Endothelial cell of hepatic sinusoid (primary cell): ENCODE measurements around the gene HIVEP3.

Experiments used
- in situ Hi-C: cut with HindIII; loops from 2 replicates; pipeline ENCODE4 v1.10.0; 2017; ENCODE audit warnings: low sequenced_read_pairs

The HIVEP3 gene

DNA sequence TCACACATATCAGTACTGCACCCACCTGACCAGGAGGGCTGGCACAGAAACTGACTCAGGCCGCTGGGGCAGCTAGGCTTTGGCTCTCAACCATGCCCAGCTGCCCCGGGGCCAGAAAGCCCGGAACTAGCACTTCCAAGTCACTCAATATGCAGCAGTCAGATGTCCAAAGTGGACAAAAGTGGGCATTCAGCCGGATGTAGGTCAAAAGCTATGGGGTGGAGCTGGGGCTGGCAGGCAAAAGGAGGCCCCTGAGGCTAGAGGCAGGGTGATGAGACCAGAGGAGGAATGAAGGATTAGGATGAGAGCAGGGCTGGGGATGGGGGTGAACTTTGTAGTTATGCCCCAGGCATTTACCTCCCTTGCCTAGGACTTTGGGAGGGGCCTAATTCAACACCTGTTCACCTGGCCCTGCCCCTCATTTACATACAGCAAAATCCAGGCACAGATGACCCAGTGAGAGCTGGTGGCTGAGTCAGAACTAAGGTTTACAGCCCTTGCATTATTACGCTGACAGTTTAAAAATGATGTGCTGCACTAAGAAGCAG, 403.5 kb downstream of the HIVEP3 start:
- in situ Hi-C loops: no loop called here

DNA sequence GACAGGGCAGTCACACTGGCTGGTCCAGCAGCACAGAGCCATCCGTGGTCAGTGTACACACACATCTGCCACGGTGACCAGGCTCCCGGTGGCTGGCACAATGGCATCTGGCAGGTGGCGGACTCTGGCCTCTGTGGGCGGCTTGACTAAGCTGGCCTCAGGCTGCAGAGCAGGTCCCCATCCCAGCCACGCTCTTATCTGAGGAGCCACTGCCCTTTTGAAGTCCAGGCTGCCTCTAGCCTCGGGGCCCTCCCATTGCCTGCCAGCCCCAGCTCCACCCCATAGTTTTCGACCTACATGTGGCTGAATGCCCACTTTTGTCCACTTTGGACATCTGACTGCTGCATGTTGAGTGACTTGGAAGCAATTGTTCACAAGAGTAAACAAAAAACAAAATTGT, 404.3 kb downstream of the HIVEP3 start:
- in situ Hi-C loops: no loop called here

DNA sequence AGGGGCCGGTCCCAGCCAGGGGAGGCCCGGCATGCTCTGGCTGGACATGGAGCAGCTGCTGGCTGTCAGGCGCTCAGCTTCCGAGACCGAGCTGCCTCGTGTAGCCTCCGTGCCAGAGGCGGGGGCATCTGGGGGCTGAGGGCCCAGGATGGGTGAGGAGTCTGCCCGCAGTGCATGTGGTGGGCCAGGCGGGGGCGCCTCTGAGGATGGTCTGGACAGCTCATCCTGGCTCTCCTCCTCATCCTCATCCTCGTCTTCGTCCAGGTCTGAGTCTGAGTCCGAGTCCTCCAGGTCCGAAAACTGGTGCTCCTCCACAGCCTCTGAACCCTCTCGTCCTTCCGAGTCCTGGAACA, 405.4 kb downstream of the HIVEP3 start:
- in situ Hi-C loops: no loop called here

DNA sequence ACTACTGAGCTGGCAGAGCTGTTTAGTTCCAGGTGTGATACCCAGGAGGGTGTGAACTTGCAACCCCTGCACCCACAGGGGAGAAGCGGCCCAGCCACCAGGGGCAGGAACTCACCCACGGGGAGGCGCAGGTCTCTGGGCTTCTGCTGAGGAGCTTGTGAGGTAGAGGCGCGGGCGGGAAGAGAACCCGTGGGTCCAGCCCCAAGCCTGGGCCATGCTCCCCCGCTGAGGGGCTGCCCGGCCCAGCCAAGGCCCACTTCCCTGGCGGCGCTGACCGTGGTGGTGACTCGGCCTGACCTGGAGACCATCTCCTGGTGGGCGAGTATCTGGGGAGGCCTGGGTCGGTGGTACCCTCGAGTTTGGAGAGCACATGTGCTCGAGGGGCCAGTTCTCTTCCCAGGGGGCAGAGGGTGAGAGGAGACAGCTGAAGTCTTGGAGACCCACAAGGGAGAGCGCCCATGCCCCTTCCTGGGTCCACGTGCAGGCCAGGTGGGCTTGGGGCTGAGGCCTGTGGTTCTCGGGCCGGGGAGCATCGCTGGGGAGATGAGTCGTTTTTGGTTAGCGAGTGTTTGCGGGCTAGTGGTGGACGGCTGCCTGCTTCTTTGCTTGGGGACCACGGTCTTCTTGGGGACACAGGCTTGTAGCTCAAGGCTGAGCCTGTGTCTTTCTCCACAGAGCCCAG, 405.9 kb downstream of the HIVEP3 start:
- in situ Hi-C loops: no loop called here

DNA sequence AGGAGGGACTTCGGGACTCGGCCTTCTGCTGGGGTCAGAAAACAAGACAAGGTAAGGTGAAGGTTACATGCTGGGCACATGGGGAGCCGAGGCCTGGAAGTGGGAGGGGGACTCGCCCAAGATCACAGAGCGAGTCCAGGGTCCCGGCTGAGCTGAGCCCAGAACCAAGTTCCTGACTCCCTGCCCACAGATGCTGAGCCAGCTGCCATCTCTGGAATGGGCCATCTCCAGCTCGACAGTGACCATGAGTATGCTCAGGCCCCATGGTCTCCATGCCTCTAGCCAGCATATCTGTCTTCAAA, 407.5 kb downstream of the HIVEP3 start:
- in situ Hi-C loops: no loop called here

DNA sequence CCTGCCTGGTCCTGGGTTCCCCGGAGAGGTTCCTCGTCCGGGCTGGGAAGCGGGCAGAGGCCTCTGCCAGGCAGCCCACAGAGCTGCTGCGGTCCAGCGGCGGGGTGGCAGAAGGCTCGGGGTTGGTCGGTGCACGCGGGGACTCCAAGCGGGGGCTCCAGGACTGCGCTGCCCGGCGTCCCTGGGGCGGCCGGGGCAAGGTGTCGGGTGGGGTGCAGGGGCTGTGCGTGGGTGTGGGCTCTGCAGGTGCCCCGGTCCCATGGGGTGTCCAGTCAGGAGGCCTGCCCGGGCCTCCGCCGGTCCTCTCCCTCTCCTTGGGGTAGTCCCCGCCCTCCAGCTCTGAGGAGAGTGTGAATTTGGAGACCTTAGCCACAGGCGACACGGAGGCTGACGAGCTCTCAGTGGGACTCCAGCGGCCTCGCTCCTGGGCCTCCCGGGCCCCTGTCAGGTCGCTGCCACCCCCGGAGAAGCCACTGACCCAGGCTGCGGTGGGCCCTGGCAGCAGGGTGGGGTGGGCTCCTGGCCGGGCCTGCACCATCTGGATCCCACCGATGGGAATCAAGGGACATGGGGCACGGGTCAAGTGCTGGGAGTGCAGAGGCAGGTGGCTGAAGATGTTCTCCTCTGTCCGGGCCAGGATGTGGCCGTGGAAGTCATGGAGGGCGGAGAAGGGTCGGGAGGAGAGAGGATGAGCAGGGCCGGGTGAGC, 408.0 kb downstream of the HIVEP3 start:
- in situ Hi-C loops: no loop called here

DNA sequence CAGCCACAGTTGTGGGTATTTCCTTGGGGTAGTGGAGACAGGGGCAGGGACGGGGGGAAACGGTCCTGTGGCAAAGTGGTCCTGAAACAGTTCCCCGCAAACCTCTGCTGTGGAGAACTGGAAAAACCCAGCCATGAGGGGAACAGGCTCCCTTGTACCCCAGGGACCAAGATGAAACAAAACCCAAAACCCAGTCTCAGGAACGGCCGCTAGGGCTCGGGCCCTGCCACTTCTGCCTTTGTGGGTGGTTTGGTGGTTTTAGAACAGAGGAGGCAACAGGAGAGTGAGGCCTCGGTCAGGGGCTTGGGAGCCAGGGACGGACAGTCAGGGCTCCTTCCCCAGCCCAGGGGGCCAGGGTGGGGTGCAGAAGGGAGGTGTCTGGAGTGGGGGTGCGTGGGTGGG, 409.5 kb downstream of the HIVEP3 start:
- in situ Hi-C loops: no loop called here

DNA sequence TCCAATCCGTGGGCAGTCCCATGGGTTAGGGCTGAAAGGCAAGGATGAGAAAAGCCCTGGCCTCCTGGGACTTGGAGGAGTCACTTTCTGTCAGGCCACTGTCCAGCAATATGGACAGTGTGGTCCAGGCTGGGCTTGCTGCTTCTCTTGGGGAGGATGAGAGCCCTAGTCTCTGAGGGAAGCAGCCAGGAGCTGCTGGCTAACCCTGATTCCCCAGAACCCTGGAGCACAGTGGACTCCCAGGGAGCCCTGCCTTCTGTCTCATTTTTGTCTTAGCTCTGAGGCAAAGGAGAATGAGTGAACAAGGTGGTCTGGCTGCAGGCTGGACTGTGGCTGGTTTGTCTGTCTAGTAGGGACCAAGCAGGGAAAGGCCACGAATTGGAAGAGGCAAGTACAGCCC, 410.4 kb downstream of the HIVEP3 start:
- in situ Hi-C loops: no loop called here

DNA sequence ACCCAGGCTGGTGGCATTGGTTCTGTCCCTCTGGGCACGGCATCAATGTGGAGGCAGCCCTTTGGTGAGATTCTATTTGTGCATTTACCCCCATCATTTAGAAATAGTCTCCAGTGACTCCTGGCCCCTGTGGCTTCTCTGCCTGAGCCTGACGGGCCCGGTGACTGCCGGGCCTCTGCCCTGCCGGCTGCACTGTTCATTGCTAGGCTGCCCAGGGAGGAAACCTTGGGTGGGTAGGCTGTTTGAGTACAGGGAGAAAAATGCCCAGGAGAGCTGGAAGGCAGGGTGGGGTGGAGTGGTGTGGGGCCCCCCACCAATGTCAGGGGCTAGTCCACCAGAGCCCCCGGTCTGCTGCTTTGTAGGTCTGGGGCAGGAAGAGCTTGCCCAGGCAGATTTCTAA, 410.9 kb downstream of the HIVEP3 start:
- in situ Hi-C loops: no loop called here

DNA sequence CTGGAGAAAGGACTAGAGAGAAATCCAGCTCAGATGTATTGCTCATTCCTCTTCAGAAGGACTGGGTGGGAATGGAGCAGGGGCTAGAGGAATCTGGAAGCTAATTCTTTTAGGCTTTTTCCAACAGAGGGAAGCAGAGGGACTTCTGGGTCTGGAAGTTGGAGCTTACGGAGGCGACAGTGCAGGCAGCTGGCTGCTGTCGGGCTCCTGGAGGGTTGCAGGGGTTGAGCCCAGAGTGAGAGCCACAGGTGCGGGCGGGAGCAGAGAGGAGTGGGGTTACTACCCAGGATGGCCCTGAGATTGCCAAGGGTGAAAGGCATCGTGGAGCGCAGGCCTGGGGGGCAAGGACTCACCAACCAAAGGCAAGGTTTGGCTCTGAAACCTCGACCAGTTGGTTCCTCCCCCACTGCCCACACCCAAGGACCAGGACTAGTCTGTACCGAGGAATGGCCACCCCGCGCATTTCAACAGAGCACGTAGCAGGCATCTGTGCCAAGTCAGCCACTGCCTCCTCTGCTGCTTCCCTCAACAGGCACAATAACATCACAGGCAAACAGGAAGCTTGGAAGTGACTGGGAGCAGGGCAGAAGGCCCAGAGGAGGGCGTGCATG, 411.5 kb downstream of the HIVEP3 start:
- in situ Hi-C loops: no loop called here

DNA sequence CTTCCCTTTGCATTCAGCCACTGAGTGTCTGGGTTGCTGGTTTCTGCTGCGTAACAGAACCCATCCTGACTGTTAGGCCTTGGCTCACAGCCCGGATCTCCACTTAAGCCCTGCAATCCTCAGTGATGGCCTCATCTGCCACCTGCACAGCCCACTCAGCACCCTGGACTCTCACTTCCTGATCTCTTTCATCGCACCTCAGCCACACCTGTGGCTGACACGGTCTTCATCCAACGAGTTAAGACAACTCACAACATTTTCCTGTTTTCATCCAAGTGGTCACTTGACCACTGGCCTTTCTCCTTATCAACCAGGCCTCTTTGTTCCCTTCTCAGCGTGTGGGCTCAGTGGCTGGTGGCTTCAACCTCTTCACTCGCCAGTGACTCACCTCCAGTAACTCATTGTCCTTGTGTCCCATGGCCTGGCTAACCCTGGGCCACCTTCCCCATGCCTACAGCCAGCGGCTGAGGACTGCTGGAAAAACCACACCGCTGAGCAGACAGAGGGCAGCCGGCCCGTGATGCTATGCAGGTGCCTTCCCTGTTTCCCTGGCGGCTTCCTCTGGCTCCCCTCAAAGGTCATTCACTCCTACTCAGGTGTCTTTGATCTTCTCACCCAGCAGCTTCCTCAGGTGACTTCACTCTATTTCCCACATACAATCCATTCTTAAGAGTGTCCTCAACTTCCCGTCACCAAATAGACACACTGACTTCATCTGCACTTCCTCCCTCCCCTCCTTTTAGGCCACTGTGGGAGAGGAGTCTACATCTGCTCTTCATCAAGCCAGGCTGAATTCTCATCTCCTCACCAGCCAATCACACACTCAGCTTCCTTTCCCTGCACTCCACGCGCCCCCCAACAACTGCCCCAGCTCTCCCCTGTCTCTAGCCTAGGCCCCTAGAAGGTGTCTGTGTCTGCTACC, 414.3 kb downstream of the HIVEP3 start:
- in situ Hi-C loops: no loop called here

DNA sequence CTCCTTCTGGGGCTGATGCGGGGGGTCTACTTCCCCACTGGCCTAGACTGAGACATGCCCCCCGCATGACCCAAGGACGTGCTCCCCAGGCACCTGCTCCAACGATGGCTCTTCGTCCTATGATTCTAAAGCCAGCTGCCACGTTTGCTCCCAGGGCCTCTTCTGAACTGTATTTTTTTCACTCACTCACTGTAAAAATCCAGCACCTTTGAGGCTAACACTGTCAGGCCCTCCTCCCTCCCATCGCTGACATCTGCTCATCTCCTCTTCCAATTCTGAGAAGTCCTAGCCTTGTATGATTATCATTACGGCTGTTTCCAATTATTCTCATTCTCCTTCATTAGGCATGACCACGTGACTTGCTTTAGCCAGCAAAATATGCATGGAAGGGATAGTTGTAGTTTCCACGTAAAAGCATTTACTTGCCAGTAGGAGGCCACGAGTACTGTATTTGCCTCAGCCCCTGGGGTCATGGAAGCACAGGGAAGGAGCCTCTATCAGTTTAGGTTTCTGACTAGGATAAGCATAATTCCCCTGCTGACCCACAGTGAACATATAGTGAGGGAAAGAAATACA, 415.1 kb downstream of the HIVEP3 start:
- in situ Hi-C loops: no loop called here

DNA sequence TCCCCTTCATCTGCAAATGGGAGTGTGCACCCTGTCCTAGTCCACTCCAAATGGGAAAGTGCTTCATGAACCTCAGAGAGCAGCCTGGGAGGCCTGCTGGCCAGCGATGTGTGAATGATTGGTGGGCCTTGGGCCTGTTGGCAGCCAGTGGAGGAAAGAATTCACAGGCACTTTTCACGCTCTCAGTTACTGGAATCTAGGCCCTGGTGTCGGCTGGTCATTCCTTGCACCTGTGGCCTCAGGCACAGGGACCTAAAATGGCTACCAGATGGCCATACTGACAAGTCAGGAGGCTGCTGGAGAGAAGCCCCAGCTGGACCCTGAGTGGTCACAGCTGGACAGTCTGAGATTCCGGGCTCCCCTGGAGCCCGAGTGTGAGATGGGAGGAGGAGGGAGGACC, 415.8 kb downstream of the HIVEP3 start:
- in situ Hi-C loops: no loop called here

DNA sequence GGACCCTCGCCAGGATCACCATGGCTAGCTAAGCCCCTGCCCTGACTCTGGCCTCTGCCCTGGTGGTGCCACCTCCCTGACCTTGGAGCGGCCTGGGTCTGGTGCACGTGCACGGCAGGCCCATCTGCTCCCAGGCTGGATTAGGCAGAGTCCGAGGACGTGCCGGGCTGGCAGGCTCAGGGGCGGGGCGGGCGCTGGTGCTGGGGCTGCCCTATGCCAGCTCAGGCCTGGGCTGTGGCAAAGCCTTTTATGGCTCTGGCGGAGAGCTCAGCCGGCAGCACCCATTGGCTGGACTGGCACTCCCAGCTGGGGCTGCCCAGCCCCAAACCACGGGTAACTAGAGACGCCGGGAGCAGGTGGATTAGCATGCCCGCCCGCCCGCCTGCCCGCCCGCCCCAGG, 417.1 kb downstream of the HIVEP3 start:
- in situ Hi-C loops: no loop called here

DNA sequence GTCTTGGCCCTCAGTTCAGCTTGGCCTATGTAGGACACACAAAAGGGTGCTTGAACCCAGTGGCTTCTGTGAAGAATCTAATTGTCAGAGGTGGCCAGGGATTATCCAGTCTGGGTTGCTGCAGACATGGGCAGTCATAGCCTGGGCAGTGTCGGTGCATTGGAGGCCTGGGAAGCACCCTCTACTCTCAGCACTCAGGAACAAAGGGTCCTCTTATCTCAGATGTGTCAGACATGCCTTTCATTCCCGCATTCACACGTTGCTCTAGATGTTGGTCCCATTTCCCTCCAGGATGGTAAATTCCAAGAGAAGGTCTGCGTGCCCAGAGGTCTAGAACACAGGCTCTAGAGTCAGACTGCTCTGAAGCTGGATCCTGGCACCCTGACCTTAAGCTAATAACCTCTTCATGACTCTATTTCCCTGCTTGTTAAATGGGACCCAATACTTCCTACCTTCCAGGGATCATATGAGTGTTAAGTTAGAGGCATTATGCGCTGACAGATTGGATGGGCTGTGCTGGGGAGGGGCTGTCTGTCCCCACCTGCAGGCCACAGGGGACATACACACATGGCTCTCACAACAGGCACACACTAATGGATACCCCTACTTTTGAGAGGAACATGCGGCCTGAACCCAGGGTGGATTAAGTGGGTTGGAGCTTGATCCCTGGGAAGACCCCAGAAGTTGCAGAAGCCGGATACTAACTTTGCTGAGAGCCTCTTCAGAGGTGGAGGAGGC, 417.8 kb downstream of the HIVEP3 start:
- in situ Hi-C loops: no loop called here

DNA sequence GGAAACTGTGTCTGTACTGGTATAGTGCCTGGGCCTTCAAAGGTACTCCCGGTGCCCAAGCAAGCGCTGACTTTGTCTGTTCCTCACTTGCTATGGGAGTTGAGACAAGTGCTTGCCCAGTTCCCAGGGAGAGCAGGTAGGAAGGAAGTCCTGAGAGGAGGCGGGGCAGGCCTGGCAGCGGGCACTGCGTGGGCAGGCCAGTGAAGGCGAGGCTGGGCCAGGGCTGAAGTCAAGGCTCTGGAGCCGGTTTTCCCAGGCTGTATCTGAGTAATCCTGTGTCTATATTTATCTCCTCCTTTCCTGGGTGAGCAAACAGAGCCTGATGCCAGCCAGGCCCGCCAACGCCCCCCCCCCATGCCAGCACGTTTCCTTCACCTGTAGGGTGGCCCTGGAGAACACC, 418.3 kb downstream of the HIVEP3 start:
- in situ Hi-C loops: no loop called here

DNA sequence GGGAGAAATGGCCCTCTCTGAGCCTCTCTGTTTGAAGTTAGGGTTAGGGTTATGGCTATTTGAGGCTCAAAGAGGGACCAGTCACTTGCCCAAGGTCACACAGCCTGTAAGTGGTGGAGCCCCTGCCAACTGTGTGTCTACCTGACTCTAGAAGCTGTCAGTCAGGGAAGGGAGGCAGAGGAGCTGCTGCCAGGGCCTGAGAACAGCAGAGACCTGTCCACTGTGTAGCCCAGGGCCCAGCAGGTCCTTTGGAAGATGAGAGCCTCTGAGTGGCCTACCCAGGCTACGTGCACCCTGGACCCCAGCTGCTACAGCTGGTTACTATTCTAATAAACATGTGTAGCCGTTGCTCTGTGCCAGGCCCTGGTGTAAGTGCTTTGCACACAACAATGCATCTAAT, 419.1 kb downstream of the HIVEP3 start:
- in situ Hi-C loops: no loop called here

DNA sequence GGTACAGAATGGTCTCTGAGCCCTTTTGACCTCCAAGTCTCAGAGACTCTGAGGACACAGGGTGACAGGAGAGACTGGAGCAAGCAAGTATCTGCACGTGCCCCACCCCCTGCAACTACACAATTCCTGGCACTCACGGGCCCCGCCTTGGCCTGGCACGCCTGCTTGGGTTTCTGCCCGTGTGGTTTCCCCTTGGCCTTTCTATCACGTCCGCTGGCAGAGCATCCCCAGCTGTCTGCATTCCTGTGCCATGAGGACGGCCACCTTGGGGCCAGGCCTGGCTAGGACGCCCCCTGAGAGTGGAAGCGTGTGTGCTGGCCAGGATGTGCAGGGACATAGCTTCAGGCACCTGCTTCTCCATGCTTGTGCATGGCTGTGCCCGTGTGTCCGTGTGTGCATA, 419.9 kb downstream of the HIVEP3 start:
- in situ Hi-C loops: no loop called here

DNA sequence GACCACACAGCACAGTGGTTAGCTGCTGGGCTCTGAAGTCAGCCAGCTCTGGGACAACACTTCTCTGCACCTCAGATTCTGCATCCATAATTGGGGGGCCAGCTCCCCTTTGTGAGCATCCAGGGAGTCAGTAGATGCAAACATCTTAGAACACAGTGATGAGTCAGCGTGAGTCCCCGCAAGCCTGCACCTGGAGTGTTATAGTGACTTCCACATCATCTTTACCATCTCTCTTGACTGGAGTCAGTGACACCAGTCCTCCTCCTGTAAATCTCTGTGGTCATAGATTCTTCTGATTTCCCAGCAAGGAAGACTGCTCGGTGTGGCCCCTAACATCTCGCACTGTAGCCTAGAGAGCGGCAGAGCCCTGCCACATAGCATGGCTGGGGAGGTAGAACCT, 420.3 kb downstream of the HIVEP3 start:
- in situ Hi-C loops: no loop called here

DNA sequence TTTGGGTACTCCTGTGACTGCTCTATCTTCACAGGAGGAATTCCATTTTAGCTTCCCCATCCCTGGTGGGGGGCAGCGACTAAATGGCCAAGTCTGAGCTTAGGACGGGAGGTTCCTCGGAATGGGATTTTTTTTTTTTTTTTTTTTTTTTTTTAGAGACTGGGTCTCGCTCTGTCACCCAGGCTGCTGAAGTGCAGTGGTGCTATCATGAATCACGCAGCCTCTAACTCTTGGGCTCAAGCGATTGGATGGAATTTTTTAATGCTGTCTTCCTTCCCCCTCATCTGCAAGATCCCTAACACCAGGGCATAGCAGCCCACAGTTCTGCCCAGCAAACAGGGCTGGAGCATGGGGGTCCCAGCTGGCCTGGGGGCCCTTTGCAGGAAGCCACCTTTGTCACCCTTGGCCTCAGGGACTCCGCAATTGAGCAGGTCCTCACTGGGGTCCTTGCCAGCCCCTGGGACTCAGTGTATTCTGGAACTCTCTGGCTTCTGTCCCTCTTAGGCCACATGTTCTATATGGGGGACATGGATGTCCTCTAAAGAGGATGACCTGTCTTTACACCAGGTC, 421.2 kb downstream of the HIVEP3 start:
- in situ Hi-C loops: no loop called here
